HS-27A (cell line): ENCODE results near the gene TF.

ENCODE experiments used
- DNase-seq: peaks from one replicate; pipeline ENCODE4 v3.0.0-alpha.2; 2012; ENCODE audit warnings: low read depth, missing footprints

Gene TF

DNA sequence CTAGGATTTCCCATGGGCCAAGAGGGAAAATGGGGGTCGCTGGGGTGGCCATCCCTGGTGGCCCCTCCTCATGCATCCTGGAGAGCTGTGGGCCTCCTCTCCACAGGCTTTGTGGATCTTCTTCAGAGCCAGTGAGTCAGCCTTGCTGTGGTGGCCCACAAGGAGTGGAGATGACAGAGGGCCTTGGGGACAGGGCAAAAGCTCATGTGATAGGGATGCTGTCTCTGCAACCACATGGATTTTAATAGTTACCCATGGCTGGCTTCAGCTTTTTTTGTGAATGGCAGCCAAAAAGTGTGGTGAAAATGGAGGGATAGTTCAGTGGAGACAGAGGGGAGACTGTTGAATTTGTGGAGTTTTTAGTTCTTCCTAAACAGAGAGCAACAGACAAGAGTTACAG lies 1.2 kb downstream of the TF start:
- DNase-seq: no peak

DNA sequence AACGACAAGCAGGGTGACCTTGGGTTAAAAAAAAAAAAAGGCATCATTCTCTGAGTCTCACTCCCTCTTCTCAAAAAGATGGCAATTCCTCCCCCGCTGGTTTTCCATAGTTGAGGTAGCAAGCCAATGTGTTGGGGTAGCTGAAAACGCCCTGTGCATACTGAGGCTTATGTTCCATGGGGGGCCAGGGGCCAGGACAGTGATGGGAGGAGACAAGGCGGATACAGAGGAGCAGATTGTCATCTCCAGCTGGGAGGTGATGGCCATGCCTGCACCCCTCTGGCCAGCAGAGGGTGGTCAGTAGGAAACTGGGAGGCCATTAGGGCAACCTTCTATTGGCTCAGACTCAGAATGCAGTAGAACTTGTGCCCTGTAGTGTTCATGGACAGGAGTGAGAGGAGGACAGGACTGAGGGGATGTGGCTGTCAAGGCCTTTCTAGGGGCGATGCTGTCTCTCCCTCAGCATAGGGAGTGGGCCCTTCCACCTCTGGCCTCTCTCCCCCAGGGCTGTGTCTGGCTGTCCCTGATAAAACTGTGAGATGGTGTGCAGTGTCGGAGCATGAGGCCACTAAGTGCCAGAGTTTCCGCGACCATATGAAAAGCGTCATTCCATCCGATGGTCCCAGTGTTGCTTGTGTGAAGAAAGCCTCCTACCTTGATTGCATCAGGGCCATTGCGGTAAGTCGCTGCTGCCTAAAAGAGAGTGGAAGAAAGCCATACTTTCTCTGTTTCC lies 1.9 kb downstream of the TF start:
- no peak for DNase-seq

DNA sequence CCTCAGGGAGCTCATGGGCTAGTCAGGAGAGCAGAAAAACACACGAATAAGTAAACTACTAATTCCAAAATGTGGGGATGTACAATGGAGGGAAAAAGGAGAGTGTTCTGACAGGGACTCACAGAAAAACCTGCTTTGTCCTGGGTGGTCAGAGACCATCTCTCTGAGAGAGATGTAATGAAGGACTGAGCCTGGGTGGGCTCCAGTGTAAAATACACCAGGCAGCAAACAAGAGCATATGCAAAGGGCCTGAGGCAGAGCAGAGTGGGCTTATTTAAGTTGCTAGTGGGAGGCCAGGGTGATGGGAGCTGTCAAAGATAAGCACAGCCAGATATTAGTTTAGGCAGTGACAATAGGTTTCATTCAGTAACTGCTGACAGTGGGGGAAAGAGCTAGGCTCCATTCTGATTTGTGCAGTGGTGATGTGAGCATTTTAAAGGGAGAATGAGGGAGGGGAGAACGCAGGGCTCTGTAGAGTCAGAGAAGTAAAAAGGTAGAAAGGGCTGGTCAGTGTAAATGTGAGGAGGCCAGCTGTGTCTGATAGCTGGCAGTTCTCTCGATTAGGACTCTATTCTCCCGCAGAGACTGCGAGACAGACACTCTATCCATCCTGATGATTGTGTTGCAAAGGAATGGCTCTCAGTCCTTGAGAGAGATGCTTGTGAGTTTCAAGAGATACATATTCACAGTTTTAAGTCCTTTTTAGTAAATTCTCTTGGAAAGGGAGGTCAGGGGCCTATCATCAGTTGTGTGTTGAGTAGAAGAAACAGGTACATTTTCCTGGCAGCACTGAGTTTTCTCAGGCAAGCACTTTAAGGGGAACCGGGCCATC lies 3.5 kb downstream of the TF start:
- DNase-seq: no peak

DNA sequence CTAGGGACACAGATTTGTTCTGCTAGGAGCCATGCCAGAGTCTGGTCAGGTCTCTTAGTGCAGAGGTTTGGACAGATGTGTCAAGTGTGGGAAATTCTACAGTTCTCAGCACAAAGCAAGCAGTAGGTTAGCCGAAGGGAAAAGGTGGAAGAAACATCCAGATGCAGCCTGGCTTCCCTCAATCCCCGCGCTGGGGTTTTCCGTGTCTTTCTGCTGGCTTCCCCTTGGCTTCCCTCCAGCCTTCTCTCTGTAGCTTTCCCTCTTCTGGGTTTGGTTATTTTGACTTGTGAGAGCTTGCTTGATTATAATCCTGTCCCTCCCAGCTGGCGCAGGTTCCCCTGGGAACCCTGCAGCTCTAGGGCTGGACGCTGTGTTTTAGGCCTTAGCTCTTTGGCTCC lies 4.1 kb downstream of the TF start:
- no peak for DNase-seq

DNA sequence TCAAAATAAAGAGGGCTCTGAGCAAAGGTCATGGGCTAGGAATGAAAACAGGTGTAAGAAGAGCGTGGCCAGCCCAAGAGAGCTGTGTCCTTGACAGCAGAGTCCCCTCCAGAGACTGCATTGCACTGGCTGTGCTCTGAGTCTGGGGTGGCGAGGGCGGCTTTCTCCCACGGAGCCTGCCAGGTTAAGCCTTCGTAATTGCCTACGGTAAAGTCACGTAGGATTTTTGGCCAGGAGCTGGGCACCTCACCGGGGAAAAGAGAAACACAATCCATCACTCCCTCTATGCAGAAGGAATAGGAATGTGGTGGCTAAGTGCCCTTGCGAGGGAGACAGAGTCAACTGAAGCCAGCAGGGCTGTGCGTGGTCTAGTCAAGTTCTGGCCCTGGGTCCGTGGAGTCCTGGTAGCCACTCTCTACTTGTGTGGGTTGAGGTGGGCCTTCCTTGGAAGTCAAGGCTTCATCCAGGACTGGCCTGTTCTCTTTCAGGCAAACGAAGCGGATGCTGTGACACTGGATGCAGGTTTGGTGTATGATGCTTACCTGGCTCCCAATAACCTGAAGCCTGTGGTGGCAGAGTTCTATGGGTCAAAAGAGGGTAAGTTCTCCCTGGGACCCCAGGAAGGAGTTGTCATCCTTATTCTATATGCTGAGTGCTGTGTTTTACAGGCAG lies 7.0 kb downstream of the TF start:
- no peak for DNase-seq

DNA sequence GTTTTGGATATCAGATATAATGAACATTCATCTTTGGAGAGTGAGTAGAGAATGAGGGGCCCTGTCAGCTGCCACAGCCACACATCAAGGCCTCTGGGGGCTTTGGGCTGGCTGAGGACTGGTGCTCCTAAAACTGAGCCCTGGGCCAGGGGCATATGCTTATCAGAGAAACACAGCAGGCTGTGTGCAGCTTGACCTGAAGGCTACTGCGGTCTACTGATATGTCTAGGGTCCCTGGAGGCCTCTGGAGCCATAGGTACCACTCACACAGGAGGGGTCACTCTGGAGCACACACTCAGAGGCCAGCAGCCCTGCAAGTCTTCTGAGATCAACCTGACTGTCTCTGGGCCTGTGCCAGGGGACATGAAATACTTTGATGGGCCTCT lies 7.6 kb downstream of the TF start:
- DNase-seq: no peak

DNA sequence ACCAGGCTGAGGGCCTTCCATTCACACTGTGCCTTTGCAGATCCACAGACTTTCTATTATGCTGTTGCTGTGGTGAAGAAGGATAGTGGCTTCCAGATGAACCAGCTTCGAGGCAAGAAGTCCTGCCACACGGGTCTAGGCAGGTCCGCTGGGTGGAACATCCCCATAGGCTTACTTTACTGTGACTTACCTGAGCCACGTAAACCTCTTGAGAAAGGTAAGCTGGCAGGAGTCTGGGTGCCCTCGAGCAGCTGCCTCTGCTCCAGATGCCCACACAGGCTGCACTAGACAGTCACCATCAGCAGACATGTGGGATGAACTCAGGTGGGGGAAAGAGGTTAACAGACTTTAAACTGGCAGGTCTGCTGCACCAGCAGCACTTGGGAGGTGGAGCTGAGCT lies 8.3 kb downstream of the TF start:
- DNase-seq: no peak

DNA sequence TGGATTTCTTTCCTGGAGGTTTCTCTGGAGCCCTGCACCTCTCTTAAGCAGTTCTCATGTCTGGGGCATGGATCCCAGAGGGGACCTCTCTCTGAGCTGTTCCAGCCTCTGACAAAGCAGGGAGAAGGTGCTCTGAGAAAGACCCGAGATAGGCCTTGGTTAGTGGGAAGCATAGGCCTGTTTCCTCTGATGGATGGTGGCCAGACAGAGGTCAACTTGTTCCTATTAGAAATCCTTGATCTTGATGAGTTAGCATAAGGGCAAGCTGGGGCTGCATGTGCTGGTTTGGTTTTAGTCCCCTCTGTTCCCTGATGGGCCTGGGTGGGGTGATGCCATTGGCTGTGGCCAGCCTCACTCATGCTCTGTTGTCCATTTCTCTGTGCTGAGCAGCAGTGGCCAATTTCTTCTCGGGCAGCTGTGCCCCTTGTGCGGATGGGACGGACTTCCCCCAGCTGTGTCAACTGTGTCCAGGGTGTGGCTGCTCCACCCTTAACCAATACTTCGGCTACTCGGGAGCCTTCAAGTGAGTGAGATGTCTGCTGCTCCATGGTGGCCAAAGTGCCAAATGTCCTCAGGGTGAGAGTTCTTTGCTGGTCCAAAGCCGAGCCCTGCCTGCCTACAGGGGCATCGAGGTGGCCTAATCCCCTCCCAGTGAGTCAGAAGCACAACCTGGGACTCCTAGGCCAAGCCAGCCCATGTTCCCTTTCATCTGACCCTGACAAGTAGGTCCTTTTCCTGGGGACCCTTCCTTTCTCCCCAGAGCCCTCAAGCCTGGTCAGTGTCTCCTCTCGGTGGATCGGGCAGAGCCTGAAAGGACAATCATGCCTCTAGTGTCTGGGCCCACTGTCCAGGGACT lies 9.0 kb downstream of the TF start:
- DNase-seq: no peak

DNA sequence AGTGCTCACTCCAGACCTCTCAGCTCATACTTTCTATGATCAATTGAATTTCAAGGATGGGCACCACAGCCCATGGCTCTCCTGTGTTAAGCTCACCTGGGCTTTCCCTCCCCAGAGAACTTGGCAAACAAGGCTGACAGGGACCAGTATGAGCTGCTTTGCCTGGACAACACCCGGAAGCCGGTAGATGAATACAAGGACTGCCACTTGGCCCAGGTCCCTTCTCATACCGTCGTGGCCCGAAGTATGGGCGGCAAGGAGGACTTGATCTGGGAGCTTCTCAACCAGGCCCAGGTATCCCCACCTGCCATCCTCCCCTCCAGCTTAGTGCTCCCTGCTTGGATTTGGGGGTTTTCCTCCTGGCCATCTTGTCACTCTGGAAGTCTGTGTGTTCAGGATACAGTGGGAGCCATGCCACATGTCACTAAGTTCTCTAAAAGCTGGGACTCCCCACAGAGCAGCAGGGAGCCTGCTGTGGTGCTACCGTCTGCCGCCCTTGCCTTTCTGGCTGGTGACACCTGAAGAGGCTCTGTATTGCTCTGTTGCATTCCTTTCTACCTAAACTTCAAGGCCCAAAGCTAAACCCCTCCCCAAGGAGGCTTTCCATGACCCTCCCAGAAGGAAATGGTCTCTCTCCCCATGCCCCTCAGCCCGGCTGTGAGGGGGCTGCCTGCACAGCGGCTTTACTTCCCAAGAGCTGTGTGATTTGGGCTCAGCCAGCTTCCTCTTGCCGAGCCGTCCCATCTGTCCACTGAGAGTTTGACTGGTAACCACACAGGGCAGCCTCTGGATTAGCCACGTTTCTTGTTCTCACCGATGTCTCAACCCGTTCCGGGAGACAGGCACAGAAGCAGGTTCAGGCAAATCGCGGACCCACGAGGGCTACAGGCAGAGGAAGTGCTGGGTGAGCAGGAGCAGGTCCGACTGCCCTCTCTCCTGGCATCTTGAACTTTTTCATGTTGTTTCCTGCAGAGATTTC lies 10.8 kb downstream of the TF start:
- DNase-seq: no peak

DNA sequence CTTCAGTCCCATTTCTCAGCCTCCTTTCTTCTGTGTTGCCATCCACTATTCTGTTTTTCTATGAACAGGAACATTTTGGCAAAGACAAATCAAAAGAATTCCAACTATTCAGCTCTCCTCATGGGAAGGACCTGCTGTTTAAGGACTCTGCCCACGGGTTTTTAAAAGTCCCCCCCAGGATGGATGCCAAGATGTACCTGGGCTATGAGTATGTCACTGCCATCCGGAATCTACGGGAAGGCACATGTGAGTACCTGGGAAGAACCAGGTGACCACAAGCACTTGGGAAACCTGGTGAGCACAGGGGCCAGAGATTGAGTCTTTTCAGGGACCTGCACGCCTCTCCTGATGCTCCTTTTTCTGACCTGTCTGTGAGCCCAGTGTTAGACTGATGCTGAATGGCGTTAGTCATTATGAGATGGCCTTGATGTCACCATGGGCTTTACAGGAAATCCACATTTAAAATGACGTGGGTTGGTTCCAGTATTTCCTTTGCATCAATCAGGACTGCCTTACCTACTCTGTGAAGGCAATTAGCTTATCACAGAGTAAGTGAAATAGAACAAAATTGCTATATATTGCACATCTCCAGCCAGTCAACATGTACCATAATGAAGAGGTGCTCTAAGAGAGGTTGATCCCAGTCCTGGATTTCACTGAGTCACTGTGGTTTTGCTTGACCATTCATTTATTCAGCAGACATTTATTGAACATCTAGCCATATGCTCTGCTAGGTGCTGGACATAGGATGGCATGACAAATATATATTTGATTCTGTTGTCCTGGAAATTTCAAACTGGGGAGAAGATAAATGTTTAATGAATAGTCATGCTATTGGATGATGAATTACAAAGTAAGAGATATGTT lies 11.7 kb downstream of the TF start:
- no peak for DNase-seq

DNA sequence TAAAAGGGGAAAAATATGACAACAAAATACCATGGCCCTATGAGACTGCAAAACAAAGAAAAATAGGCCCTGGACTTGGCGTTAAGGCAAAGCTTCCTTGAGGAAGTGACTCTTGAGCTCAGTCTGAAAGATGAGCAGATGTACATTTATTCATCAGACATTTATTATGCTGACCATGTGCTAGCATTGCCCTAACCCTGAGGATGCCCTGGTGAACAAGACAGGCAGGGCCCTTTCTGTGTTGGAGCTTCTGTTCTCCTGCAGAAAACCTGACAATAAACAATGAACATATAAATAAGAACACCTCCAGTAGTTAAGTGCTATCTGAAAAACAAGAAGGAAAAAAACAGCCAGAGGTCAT lies 12.4 kb downstream of the TF start:
- no peak for DNase-seq

DNA sequence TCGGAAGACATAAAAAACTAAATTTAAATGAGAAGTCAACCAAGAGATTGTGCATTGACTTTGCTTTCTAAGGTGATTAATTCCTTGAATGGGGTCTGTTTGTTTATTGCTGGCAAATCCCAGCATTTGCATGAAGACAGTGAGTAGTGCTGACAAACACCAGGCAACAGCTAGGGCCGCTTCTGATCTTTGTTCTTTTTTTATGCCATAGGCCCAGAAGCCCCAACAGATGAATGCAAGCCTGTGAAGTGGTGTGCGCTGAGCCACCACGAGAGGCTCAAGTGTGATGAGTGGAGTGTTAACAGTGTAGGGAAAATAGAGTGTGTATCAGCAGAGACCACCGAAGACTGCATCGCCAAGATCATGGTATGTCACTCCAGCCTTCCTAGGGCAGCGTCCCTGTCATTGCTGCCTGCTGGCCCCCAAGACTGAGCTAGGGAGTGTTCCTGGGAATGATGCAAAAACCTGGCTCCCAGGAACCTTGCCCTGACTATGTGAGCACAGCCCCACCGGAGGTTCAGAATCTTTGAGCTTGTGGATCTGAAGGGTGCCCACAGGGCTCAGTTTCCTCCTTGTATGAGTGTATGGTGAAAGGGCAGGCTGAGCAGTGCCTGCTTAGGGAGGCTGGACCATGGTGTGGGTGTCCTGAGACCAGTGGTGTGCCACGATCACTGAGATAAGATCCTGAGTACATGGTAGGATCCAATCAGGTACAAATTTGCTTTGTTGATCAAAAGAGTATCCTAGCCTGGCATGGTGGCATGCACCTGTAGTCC lies 13.0 kb downstream of the TF start:
- no peak for DNase-seq

DNA sequence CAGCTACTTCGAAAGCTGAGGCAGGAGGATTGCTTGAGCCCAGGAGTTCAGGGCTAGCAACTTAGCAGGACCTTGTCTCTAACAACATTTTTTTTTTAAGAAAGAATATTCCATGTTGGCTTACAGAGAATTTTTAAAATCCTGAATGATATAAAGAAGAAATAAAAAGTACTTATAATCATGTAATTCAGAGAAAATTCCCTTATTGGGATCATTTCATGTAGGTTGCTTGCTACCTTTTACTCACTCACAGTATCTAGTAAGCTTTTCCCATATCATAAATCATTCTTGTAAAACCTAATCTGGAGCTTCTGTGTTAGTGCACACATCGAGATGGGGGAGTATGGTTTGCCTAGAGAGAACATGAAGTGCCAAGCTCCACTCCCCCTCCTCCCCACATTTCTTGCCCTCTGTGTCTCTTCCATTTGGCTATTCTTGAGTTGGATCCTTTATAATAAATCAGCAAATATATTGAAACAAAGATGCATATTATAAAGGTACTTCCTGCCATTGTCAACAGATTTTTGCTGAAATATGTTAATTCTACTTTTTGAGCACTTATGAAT lies 13.6 kb downstream of the TF start:
- DNase-seq: no peak

DNA sequence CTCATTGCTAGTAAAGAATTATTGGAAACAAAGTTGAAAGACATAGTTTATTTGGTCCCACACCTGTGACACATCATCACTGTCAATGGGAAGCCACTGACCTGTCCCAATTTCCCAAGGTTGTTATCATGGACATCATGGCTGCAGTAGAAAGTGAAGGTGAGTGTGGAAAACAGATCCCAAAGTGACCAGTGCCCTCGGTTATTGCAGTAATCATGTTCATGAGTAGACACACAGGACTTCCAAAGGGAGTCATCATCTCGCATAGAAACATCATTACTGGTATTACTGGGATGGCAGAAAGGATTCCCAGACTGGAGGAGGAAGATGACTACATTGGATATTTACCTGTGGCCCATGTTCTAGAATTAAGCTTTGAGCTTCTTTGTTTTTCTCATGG lies 14.7 kb downstream of the TF start:
- no peak for DNase-seq

DNA sequence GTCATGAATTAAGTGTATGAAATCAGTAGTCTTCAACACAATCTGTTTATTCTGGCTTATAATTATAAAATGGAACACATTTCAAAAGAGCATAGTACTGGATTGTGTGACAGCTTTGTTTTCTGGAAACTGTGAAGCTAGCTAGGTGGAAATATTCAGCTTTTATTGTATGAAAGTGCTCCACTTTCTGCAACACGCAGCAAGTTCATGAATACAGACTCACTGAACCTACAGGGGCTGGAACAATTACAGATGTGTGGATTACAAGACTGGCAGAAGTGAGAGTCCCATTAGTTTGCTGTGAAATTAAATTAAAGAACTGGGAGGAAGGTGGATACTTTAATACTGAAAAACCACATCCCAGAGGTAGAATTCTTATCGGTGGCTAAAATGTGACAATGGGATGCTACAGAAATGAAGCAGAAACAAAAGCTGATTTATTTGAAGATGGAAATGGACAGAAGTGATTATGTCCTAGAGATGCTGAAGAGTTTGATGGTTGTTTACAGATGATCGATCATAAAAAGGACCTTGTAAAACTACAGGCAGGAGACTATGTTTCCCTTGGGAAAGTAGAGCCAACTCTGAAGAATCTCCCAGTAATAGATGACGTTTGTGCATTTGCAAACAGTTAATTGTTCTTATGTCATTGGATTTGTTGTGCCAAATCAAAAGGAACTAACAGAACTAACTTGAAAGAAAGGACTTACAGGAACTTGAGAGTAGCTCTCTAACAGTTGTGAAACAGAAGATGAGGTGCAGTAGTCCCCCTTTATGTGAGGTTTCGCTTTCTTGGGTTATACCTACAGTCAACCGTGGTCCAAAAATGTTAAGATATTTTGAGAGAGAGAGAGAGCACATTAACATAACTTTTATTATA lies 15.7 kb downstream of the TF start:
- no peak for DNase-seq

DNA sequence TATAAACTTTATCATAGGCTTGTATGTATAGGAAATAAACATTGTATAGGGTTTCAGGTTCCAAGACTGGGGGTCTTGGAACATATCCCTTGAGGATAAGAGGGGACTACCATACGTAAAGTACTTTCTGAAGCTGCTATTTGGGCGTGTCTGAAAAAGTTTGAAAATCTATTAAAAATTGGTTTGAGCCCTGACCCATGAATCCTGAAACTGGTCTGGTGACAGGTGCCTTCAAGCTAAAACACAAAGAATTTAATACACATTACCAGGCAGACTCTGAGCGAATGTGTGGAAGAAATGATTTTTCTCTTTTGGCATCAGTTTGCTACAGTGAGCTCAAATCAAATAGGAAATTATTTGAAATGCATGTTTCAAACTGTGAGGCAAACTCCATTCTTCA lies 16.3 kb downstream of the TF start:
- DNase-seq: no peak

DNA sequence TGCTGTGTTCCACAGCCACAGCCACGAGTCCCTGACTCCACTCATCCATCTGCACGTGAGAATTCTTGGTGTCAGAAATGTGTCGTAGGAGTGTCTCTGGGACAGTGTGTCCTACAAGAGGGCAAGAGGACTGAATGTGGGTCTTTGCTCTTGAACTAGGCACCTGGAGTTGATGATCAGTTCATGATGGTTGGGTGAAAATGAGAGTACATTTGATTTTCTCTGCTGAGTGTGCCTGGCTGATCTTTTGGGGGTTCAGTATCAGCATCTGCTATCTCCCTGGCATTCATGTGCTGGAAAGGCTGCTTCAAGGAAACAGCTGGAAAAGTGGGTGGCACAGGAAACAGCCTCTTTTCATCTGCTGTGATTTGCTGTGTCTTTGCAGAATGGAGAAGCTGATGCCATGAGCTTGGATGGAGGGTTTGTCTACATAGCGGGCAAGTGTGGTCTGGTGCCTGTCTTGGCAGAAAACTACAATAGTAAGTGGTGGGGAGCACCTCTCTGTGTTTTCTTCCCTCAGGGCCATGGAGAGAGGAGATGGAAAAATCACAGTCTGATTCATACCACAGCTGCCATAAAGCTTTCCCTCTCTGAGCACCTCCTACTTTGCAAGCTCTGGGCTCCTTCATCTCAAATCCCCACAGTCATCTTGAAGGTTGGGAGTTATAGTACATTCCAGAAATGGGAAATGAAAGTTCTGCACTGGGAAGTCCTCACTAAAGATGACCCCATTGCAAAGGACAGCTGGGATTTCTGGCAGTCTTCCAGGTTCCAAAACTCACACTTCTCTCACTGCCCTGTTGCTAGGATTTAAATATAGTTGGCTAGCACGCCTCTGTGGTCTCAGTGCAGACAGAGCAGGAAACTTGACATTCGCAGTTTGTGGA lies 17.8 kb downstream of the TF start:
- DNase-seq: no peak
